GM10847 (cell line): ENCODE results near the gene ARFGAP1.

Experiments used
- POLR2A ChIP-seq: IDR thresholded peaks from 2 replicates; pipeline ENCODE4 v1.6.1; 2011; ENCODE audit not compliant: insufficient read length; ENCODE audit errors: extremely low read depth

The ARFGAP1 gene

DNA sequence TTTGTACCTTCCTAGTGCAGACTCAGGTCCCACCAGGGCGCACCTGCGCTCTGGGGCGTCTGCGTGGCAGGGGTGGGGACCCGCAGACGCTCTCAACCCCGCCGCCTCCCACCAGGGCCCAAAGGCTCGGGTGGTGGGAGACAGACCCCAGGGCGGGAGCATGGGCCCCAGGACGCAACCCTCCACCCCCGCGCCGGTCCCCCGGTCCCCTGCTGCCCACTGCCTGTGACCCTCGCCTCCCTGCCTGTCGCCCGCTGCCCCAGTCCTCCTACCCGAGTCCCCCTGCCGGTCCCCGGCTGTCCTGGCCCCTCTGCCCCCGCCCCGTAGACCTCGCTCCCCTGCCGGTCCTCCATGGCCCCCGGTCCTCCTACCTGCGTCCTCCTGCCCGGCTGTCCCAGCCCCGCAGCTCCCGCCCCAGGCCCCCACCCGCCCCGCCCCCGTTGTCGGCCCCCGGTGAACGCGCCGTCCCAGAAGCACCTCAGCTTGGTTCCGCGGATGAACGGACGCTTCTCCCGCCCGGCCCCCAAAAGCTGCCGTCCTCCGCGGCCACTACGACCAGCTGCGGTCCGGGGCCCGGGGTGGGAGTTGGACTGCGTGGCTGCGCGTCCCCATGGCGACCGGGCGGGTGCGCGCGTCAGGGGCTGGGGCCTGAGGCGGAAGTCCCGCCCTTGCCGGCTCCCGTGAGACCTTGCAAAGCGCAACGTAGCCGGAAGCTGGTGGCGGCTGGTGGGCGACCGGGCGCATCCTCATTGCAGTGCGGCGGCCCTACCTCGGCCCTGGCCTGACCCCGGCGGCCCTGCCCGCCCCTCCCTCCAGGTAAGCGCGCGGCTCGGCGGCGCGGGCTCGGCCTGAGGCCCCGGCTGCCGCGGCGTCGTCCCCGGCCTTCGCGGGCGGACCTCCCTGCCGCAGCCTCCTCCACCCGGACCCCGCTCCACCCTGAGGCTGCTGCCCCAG lies at the start of gene ARFGAP1:
ARFGAP1 (plus strand) TSS at position 709 of the 954 bp plus-strand sequence. CDS start 2,768 bp downstream, outside the sequence.
- TF ChIP-seq POLR2A = peak; percentile 80

DNA sequence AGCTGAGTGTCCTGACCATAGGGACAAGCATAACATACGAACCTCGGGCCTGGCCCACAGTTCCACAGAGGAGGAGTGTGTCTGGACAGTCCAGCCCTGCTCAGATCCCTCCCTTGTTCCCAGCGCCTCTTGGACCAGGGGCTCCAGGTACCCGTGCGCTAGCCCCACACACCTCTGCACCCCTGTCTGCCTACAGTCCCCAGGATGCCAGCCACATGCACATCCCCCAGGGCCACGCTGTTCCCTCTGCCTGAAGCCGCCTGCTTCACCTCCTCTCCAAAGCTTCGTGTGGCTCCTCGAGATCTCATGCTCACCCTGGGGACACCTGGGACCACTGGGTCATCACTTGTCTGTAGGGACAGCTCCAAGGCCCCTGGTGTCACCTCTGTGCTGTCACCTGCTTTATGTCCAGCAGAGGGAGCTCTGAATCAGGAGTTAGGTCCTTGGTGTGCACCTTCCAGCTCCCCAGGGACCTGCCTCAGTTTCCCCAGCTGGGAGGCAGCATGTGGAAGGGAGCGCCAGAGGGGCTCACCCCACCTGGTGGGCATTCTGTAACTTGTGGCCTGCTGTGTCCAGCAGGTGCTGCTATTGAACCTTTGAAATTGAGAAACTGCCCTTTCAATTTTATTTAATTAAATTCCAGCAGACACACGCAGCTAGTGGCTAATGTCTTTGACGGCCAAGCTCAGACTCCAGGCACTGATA lies 49.3 kb upstream of the ARFGAP1 start:
- TF ChIP-seq POLR2A = no peak

GRCh38 chr20:63223826-63224207 lies 48.8 kb upstream of the ARFGAP1 start:
- TF ChIP-seq POLR2A = no peak

DNA sequence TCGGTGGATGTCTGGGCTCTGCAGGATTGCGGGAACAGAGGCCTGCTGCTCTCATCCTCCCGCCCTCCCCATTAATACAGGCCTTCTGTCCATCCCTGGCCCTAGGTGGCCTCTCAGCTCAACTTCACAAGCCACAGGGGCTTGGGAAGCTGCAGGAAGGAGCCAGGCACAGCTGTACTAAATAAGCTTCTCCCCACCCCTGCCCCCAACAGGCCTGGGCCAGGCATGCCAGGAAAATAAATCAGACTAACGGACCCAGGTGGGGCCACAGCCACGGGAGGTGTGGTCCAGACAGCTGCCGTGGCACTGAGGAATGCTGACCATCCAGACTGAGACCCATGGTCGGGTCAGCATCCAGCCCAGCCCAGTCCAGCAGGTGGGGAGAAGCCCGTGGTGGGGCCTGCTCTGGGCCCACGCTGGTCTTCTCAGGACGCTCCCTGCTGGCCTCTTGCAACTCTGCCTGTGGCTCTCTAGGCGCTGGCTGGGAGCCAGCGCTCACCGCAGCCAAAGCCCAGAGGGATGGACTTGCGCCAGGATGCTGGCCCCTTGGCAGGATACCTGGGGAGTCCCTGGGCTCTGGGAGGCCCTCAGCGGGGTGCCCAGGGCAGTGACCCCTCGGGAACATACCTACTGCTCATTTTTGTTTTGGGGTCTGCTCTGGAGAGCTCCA lies 48.1 kb upstream of the ARFGAP1 start:
- no peak for TF ChIP-seq POLR2A

DNA sequence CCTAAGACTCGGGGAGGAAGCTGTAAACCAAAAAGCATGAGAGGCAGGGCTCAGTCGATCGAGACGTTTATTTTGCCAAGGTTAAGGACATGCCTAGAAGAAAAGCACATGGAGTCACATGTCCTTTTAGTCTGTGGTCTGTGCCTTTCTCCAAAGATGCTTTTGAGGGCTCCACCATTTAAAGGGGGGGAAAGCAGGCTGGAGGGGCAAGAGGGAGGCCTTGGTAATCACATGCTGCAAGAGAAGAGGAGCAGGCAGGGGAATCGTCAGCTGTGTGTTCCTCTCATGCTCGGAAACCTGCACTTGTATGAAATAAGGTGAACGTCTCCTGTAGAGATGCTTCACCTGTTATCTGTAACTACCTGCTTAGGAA lies 47.5 kb upstream of the ARFGAP1 start:
- TF ChIP-seq POLR2A = no peak

DNA sequence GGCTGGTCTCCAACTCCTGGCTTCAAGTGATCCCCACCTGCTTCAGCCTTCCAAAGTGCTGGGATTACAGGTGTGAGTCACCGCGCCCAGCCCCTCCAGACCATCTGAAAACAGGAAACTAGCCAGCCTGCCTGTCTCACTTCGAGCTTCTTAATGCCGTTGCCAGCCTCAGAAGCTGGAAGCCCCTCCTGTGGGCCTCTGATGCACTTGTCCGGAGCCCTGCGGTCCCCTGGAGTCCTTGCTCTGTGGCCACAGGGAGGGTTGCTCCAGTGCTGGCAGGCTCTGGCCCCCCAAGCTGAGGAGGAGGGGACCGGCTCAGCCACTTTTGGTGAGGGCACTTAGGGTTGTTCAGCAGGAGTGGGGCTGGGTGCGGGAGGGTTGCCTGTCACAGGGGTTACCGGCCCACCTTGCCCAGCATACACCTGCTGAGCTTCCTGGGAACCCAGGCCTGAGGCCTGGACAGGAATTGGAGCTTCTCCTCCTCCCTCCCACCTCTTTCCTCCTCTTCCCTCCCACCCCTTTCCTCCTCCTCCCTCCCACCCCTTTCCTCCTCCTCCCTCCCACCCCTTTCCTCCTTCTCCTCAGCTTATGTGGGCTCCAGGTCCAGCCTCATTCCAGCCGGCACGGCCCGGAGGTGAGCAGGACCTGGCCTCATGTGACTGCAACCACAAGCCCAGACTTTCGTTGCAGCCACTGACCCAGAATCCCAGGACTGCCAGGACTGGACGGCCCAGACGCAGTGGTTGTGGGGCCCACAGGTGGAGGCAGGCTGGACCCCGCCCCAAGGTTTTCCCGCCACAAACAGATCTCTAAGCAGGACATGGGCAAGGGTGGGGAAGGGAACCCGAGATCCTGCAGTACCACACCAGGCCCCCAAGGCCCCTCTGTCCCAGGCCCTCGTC lies 46.3 kb upstream of the ARFGAP1 start:
- TF ChIP-seq POLR2A = no peak

GRCh38 chr20:63227260-63227659 lies 45.4 kb upstream of the ARFGAP1 start:
- no peak for TF ChIP-seq POLR2A

- no peak for TF ChIP-seq POLR2A
Measured at GRCh38 chr20:63228806-63229205, 43.8 kb upstream of the ARFGAP1 start.

- no peak for TF ChIP-seq POLR2A
Measured at GRCh38 chr20:63230800-63231268, 41.8 kb upstream of the ARFGAP1 start.

GRCh38 chr20:63232235-63233060 lies 40.2 kb upstream of the ARFGAP1 start:
- no peak for TF ChIP-seq POLR2A

- TF ChIP-seq POLR2A = no peak
Measured at GRCh38 chr20:63233061-63233344, 39.6 kb upstream of the ARFGAP1 start.

- no peak for TF ChIP-seq POLR2A
Measured at GRCh38 chr20:63233924-63234323, 38.7 kb upstream of the ARFGAP1 start.

DNA sequence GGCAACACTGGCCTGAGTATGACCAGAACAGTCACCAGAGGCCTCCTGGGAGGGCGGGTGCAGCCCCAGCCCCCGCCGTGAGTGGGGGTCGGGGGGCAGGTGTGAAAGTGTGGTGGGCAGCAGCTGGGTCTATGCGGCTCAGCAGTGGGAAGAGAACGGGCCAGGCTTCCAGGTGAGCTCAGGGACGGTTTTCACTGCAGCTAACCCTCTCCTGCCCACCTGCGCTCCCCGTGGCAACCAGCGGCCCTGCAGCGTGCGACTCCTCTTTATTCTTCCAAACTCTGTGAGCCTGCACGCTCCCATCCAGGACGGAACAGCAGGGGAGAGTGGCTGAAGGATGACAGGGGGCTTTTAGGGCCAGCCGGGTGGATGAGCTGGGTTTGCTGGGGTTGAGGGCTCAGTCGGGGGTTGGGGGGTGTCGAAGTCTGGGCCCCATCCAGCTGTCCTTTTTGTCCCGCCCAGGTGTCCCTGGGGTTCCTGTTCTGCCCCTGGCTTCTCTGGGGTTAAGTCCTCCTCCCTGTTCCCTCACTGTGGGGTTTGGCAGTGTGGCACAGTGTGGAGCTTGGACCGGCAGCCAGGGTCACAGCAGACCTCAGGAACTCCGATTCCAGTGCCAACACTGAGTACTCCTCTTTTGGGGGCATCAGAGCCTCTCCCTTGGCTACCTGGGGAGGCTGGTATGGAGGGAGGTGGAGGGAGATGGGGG lies 37.8 kb upstream of the ARFGAP1 start:
- no peak for TF ChIP-seq POLR2A

GRCh38 chr20:63235399-63235983 lies 37.1 kb upstream of the ARFGAP1 start, which contains the start of gene BIRC7:
BIRC7 (plus strand) TSS chr20:63235905; CDS start chr20:63236097, 192 bp downstream.
- TF ChIP-seq POLR2A = no peak
